Measurements from ENCODE around the gene PCED1A. TPM values are rescaled to one million over a fixed set of nuclear protein-coding genes. Genes with fewer than 3 reads are reported as not detected.

Gene PCED1A
- total and polyA plus RNA-seq, 2 donors: 25.1 to 105 TPM

DNA sequence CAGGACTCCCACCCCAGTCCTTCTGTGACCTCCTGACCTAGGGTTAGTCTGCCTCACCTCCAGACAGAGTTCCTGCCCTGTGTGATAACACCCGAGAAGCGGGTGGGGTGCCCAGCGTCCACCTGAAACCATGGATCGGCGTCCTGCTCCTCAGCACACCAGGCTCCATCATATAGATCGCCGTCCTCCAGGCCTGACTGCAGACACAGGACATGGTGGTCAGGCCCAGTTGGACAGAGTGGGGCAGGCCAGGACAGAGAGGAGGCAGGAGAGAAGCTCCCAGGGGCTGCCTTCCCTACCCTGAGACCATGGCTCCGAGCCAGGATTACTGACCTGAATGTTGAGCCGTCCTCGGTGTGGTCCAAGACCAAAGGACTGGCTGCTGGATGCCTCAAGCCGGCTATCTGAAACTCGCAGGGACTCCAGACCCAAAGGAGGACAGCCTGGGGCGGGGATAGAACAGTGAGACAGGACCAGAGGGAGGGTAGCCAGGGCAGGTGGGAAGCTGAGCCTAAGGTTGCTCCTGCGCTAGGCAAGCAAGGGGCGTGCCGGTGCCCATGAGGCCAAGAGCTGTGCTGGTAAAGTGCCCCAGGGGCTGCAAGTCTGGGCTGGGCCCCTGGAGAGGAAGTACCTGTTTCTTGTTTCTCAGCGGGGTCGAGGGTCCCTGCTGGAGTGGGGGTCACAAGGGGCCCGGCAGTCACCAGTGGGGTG, 42.2 kb downstream of the PCED1A start:
- peaks cover 31 to 50% of the 10 kb centered on the region in 2 donors for H3K27me3 ChIP-seq (ENCODE audit: control insufficient read depth in 2 of 2, insufficient read depth in 1 of 2, low read length in 1 of 2)
- no peak for DNase-seq (ENCODE audit: low read depth in 6 of 9, low spot score in 9 of 9)

DNA sequence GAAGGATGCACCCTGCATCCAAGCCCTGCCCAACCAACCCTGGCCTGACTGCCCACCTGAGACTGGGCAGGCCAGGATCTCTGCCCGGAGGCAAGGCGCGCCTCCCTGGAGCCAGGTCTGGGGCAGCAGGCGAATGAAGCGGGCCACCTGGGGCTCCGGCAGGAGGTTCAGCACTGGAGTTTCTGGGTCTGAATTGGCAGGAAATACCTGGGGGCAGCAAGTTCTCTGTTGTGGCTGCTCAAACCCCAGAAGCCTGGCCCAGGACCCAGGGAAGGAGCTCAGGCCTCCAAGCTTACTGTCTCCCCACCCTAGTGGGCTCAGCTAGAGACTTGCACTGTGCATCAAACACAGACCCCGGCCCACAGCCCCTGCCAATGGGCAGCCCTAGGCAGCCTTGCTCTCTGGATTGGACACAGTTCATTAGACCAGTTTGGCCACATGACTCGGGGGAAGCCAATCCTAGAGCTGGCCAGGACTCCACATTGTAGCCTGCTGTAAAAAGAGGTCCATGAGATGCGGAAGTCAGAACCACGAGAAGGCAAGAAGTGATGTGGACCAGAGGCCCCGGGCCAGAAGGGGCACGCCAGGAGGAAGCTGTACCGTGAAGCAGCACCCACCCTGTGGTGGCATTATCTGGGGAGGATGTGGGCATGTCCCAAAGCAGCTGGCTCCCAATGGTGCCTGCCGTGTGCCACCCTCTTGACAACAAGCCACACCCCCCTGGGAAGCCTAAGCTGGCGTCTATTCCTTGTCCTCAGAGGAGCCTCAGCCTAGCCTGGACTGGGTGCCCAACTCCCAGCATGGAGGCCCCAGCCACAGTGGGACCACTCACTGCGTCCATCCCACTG, 43.1 kb downstream of the PCED1A start:
- Histone ChIP-seq H3K4me3 (ENCODE audit: low read length in 2 of 2) (no peak overlapping the region), H3K4me1 (ENCODE audit: control insufficient read depth in 2 of 2, insufficient read depth in 2 of 2, low read length in 2 of 2) (peaks cover 10 to 25% of the 10 kb centered on the region in 2 donors), H3K9me3 (ENCODE audit: control insufficient read depth in 2 of 2, insufficient read depth in 1 of 2, low read length in 1 of 2) (peaks cover 0 to 12% of the 10 kb centered on the region in 2 donors), H3K36me3 (ENCODE audit: control insufficient read depth in 2 of 2, insufficient read depth in 2 of 2, low read length in 1 of 2) (peaks cover 9 to 12% of the 10 kb centered on the region in 2 donors), H3K27me3 (ENCODE audit: control insufficient read depth in 2 of 2, insufficient read depth in 1 of 2, low read length in 1 of 2) (peaks cover 22 to 41% of the 10 kb centered on the region in 2 donors), H3K27ac (ENCODE audit: low read depth in 1 of 2, low read length in 1 of 2) (no peak overlapping the region)
- WGBS: 82% methylated on average over 16 of the region's 16 CpGs
- DNase-seq (ENCODE audit: low read depth in 6 of 9, low spot score in 9 of 9): no peak

More for the DNA sequence above, 42.2 kb downstream of the PCED1A start:
- peaks cover 0 to 12% of the 10 kb centered on the region in 2 donors for H3K9me3 ChIP-seq (ENCODE audit: control insufficient read depth in 2 of 2, insufficient read depth in 1 of 2, low read length in 1 of 2)
- no peak overlapping the region for H3K27ac ChIP-seq (ENCODE audit: low read depth in 1 of 2, low read length in 1 of 2)
- H3K4me1 ChIP-seq (ENCODE audit: control insufficient read depth in 2 of 2, insufficient read depth in 2 of 2, low read length in 2 of 2): peaks cover 10 to 25% of the 10 kb centered on the region in 2 donors
- 96% methylated on average over 19 of the region's 19 CpGs for WGBS
- peaks cover 9 to 12% of the 10 kb centered on the region in 2 donors for H3K36me3 ChIP-seq (ENCODE audit: control insufficient read depth in 2 of 2, insufficient read depth in 2 of 2, low read length in 1 of 2)
- H3K4me3 ChIP-seq (ENCODE audit: low read length in 2 of 2): no peak overlapping the region

DNA sequence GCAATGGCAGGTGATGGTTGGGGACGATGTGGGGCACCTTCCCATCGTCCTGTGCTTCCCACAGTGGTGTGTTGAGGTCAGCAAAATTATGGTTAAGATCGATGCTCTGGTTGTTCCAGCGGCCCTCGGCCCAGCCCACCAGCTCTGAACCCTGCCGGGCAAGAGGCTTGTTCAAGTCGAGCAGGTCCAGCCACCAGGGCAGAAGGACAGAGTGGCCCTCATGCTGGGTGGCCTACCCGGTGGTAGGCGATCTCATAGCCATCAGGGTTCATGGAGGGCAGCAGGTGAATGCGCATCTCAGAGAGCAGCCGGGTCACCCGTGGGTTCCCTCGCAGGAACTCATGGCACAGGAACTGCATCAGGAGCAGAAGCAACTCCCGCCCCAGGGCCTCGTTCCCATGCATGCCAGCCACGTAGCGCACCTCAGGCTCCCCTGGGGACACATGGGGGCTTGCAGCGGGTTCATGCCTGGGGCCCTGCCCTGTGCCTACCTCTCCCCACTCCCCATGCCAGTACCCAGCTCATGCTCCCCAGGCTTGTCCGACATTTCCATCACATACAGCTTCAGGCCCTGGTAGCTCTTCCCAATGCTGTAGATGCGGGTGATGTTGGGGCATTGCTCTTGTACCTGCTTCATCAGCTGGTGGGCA, 44.3 kb downstream of the PCED1A start:
- Histone ChIP-seq H3K27me3 (ENCODE audit: control insufficient read depth in 2 of 2, insufficient read depth in 1 of 2, low read length in 1 of 2) (peaks cover 14 to 29% of the 10 kb centered on the region in 2 donors), H3K4me1 (ENCODE audit: control insufficient read depth in 2 of 2, insufficient read depth in 2 of 2, low read length in 2 of 2) (peaks cover 10 to 20% of the 10 kb centered on the region in 2 donors), H3K36me3 (ENCODE audit: control insufficient read depth in 2 of 2, insufficient read depth in 2 of 2, low read length in 1 of 2) (peaks cover 9 to 12% of the 10 kb centered on the region in 2 donors), H3K9me3 (ENCODE audit: control insufficient read depth in 2 of 2, insufficient read depth in 1 of 2, low read length in 1 of 2) (peaks cover 0 to 7% of the 10 kb centered on the region in 2 donors), H3K4me3 (ENCODE audit: low read length in 2 of 2) (no peak overlapping the region), H3K27ac (ENCODE audit: low read depth in 1 of 2, low read length in 1 of 2) (no peak overlapping the region)
- no peak for DNase-seq (ENCODE audit: low read depth in 6 of 9, low spot score in 9 of 9)
- 97% methylated on average over 20 of the region's 20 CpGs for WGBS

DNA sequence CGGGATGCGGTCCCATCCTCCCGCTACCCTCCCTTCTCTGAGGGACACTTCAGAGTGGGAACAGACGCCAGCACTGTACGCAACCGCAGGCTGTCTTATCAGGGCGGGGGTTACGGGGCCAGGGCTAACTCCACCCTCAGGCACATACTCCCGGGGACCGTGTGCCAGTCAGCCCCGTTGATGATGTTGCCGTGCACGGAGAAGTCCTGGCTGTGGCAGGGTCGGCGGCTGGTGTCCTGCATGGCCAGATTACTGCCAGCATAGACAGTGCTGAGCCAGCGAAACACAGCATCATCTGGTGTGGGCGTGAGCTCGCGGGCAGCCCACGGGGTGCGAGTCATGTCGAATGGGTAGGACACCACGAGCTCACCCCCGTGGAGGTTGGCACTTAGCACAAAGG, 45.0 kb downstream of the PCED1A start:
- WGBS: 98% methylated on average over 24 of the region's 24 CpGs
- Histone ChIP-seq H3K36me3 (ENCODE audit: control insufficient read depth in 2 of 2, insufficient read depth in 2 of 2, low read length in 1 of 2) (peaks cover 9 to 12% of the 10 kb centered on the region in 2 donors), H3K9me3 (ENCODE audit: control insufficient read depth in 2 of 2, insufficient read depth in 1 of 2, low read length in 1 of 2) (peaks cover 0 to 7% of the 10 kb centered on the region in 2 donors), H3K27me3 (ENCODE audit: control insufficient read depth in 2 of 2, insufficient read depth in 1 of 2, low read length in 1 of 2) (peaks cover 8 to 22% of the 10 kb centered on the region in 2 donors), H3K4me1 (ENCODE audit: control insufficient read depth in 2 of 2, insufficient read depth in 2 of 2, low read length in 2 of 2) (peaks cover 10 to 15% of the 10 kb centered on the region in 2 donors), H3K4me3 (ENCODE audit: low read length in 2 of 2) (no peak overlapping the region), H3K27ac (ENCODE audit: low read depth in 1 of 2, low read length in 1 of 2) (no peak overlapping the region)
- no peak for DNase-seq (ENCODE audit: low read depth in 6 of 9, low spot score in 9 of 9)

DNA sequence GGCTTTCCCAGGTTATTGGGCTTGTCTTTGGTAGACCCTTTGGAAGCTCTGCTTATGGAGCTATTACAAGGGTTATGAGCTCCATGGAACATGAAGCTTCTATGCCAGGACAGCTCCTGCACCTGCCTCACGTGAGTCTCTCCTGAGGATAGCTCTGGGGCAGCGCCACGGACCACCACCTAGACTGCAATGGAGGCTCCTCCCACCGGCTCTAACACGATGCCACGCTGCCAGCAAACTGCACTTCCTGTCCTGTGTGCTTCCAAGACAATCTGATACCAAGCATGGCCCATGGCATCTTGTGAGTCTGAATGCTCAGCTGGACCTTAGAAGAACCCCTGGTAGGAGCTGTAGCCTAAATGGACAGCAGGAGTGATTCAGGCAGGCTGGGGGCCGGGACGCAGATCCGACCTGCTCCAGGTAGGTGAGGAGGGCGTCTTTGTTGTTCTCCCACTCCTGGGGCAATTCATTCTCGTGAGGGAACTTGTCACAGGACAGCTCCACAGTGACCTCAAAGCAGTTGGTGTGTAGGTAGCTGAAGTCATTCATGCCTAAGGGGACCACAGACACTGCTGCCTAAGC, 45.5 kb downstream of the PCED1A start:
- H3K4me3 ChIP-seq (ENCODE audit: low read length in 2 of 2): no peak overlapping the region
- WGBS: 97% methylated on average over 11 of the region's 11 CpGs
- H3K4me1 ChIP-seq (ENCODE audit: control insufficient read depth in 2 of 2, insufficient read depth in 2 of 2, low read length in 2 of 2): peaks cover 7 to 12% of the 10 kb centered on the region in 2 donors
- peaks cover 9 to 12% of the 10 kb centered on the region in 2 donors for H3K36me3 ChIP-seq (ENCODE audit: control insufficient read depth in 2 of 2, insufficient read depth in 2 of 2, low read length in 1 of 2)
- peaks cover 0 to 5% of the 10 kb centered on the region in 2 donors for H3K9me3 ChIP-seq (ENCODE audit: control insufficient read depth in 2 of 2, insufficient read depth in 1 of 2, low read length in 1 of 2)
- H3K27me3 ChIP-seq (ENCODE audit: control insufficient read depth in 2 of 2, insufficient read depth in 1 of 2, low read length in 1 of 2): peaks cover 3 to 18% of the 10 kb centered on the region in 2 donors
- no peak for DNase-seq (ENCODE audit: low read depth in 6 of 9, low spot score in 9 of 9)
- H3K27ac ChIP-seq (ENCODE audit: low read depth in 1 of 2, low read length in 1 of 2): no peak overlapping the region

DNA sequence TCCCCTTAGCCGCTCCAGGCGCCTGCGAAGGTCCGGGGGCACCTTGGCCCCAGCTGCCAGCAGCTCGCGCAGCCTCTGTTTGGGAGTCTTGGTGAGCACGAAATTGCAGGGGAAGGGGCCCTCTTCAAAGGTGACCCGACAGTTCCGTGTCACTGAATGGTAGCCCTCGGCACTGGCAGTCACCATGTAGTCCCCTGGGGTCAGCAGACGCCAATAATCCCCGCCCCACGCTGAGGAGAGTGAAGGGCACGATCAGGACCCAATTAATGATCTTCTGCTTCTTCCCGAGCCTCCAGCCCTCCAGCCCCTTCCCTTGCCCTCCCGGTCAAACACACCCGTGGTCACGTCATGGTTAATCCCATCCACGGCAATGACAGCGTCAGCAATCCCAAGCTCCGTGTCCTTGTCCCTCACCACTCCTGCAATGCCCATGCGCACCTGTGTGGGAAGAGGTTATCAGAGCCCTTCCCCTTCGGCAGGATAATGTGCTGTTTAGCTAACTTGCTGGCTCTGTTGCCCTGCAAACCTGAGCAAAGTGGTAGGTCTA, 46.2 kb downstream of the PCED1A start:
- no peak for DNase-seq (ENCODE audit: low read depth in 6 of 9, low spot score in 9 of 9)
- Histone ChIP-seq H3K36me3 (ENCODE audit: control insufficient read depth in 2 of 2, insufficient read depth in 2 of 2, low read length in 1 of 2) (peaks cover 9 to 12% of the 10 kb centered on the region in 2 donors), H3K27ac (ENCODE audit: low read depth in 1 of 2, low read length in 1 of 2) (no peak overlapping the region), H3K4me3 (ENCODE audit: low read length in 2 of 2) (no peak overlapping the region), H3K9me3 (ENCODE audit: control insufficient read depth in 2 of 2, insufficient read depth in 1 of 2, low read length in 1 of 2) (no peaks in the 10 kb centered on the region), H3K27me3 (ENCODE audit: control insufficient read depth in 2 of 2, insufficient read depth in 1 of 2, low read length in 1 of 2) (peaks cover 2 to 11% of the 10 kb centered on the region in 2 donors), H3K4me1 (ENCODE audit: control insufficient read depth in 2 of 2, insufficient read depth in 2 of 2, low read length in 2 of 2) (peaks cover 3 to 5% of the 10 kb centered on the region in 2 donors)
- 95% methylated on average over 23 of the region's 23 CpGs for WGBS

DNA sequence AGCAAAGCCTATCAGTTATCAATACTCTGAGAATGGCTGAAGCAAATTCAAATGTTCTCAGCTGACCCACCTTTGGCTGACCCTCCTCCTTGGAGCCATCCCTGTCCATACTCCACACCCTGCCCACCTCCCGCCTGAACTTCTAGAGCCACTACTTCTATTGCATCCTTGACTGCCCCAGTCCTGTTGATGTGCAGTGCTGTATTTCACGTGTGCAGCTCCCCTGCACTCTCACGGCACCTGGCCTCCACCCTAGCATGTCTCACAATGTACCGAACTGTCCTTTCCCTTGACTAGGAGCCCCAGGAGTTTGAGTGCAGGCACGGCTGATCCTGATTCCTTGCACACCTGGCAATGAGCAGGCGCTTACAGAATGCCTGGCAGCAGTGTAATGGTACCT, 47.0 kb downstream of the PCED1A start:
- Histone ChIP-seq H3K4me3 (ENCODE audit: low read length in 2 of 2) (no peak overlapping the region), H3K27ac (ENCODE audit: low read depth in 1 of 2, low read length in 1 of 2) (no peak overlapping the region), H3K36me3 (ENCODE audit: control insufficient read depth in 2 of 2, insufficient read depth in 2 of 2, low read length in 1 of 2) (peaks cover 9 to 12% of the 10 kb centered on the region in 2 donors), H3K27me3 (ENCODE audit: control insufficient read depth in 2 of 2, insufficient read depth in 1 of 2, low read length in 1 of 2) (peaks cover 0 to 3% of the 10 kb centered on the region in 2 donors), H3K4me1 (ENCODE audit: control insufficient read depth in 2 of 2, insufficient read depth in 2 of 2, low read length in 2 of 2) (no peaks in the 10 kb centered on the region), H3K9me3 (ENCODE audit: control insufficient read depth in 2 of 2, insufficient read depth in 1 of 2, low read length in 1 of 2) (no peaks in the 10 kb centered on the region)
- no peak for DNase-seq (ENCODE audit: low read depth in 6 of 9, low spot score in 9 of 9)
- 96% methylated on average over 6 of the region's 6 CpGs for WGBS

All from thymus (tissue), 11 donors.